Skeletal muscle tissue (tissue), 4 donors: Measurements from ENCODE around the gene TMEM106C. TPM values are rescaled to one million over a fixed set of nuclear protein-coding genes. Genes with fewer than 3 reads are reported as not detected.

Experiments
- H3K27ac ChIP-seq: one replicate; pipeline ENCODE4 v1.7.0; 2013; ENCODE audit warnings: mild to moderate bottlenecking, low read depth, low read length, inconsistent platforms
- H3K27me3 ChIP-seq, 3 donors: one replicate each; pipeline ENCODE4 v1.7.0; 2013; ENCODE audit warnings: low read length in 3 of 3; ENCODE audit not compliant: control insufficient read depth in 3 of 3, insufficient read depth in 3 of 3
- H3K36me3 ChIP-seq, 3 donors: one replicate each; pipeline ENCODE4 v1.7.0; 2013; ENCODE audit warnings: low read length in 3 of 3; ENCODE audit not compliant: control insufficient read depth in 3 of 3, insufficient read depth in 3 of 3
- H3K4me1 ChIP-seq, 3 donors: one replicate each; pipeline ENCODE4 v1.7.0; 2013; ENCODE audit warnings: low read length in 3 of 3, mild to moderate bottlenecking in 3 of 3; ENCODE audit not compliant: control insufficient read depth in 3 of 3, insufficient read depth in 3 of 3
- H3K4me3 ChIP-seq, 3 donors: one replicate each; pipeline ENCODE4 v1.7.0; 2013; ENCODE audit warnings: low read length in 3 of 3
- H3K9ac ChIP-seq, 3 donors: one replicate each; pipeline ENCODE4 v1.7.0; 2013; ENCODE audit warnings: low read length in 3 of 3, mild to moderate bottlenecking in 3 of 3, moderate library complexity in 2 of 3, low read depth in 1 of 3
- H3K9me3 ChIP-seq, 3 donors: one replicate each; pipeline ENCODE4 v1.7.0; 2013; ENCODE audit warnings: low read length in 3 of 3; ENCODE audit not compliant: control insufficient read depth in 3 of 3
- total RNA-seq: library from RNA; depleted of rRNA; stranded (reverse); fragments of >200 nt; gene quantifications from one replicate; pipeline ENCODE4 v1.2.3, GENCODE V29; 2014
- donor health status: Osteomylitis.

Gene TMEM106C
- total RNA-seq, 1 donor from 2014 or later = 43.3 TPM

DNA sequence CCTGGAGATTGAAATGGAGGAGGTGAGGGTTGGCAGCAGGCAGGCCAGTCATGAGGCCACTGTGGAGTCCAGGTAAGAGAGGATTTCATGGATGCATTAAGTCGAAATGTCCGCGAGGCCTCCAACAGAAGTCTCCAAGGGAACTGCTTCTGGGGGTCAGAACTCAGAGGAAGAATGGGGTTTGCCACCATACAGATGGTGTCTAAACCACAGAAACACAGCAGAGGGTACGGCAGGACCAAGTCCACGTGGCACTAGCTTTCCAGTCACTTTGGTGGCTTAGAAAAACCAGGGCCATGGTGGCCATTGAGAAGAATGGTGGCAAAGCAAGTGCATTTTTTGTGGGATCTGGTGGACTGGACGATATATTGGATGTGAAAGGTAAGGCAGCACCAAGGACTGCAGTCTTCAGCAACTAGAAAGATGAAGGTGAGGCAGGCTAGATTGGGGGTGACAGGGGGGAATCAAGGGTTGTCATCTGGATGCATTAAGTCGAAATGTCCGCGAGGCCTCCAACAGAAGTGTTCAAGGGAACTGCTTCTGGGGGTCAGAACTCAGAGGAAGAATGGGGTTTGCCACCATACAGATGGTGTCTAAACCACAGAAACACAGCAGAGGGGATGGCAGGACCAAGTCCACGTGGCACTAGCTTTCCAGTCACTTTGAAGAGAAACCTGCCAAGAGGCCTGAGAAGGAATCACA is 22.5 kb upstream of the TMEM106C start:
- H3K36me3 ChIP-seq = no peaks in the 10 kb centered on the region
- H3K4me1 ChIP-seq = peaks cover 0 to 3% (median 0%) of the 10 kb centered on the region in 3 donors
- H3K27me3 ChIP-seq = peaks cover 10 to 29% (median 17%) of the 10 kb centered on the region in 3 donors
- no peak overlapping the region for H3K27ac ChIP-seq
- no peak overlapping the region for H3K4me3 ChIP-seq
- H3K9ac ChIP-seq = no peak overlapping the region
- H3K9me3 ChIP-seq = no peaks in the 10 kb centered on the region

DNA sequence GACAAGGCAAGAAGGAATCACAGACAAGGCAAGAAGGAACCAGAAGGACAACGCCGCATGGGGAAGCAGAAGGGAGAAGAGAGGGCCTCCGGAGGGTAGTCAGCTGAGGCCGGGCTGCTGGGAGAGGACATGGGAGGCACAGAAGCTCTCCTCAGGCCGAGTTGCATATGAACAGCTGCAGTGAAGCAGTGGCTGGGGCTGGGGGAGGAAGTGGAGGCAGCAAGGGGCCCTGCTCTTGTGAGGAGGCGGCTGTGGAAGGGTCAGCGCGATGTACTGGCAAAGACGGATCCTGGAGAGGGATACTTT is 22.0 kb upstream of the TMEM106C start:
- H3K9me3 ChIP-seq = no peaks in the 10 kb centered on the region
- no peak overlapping the region for H3K9ac ChIP-seq
- no peak overlapping the region for H3K27ac ChIP-seq
- H3K27me3 ChIP-seq = peaks cover 10 to 29% (median 17%) of the 10 kb centered on the region in 3 donors
- peaks cover 0 to 3% (median 0%) of the 10 kb centered on the region in 3 donors for H3K4me1 ChIP-seq
- no peaks in the 10 kb centered on the region for H3K36me3 ChIP-seq
- no peak overlapping the region for H3K4me3 ChIP-seq

DNA sequence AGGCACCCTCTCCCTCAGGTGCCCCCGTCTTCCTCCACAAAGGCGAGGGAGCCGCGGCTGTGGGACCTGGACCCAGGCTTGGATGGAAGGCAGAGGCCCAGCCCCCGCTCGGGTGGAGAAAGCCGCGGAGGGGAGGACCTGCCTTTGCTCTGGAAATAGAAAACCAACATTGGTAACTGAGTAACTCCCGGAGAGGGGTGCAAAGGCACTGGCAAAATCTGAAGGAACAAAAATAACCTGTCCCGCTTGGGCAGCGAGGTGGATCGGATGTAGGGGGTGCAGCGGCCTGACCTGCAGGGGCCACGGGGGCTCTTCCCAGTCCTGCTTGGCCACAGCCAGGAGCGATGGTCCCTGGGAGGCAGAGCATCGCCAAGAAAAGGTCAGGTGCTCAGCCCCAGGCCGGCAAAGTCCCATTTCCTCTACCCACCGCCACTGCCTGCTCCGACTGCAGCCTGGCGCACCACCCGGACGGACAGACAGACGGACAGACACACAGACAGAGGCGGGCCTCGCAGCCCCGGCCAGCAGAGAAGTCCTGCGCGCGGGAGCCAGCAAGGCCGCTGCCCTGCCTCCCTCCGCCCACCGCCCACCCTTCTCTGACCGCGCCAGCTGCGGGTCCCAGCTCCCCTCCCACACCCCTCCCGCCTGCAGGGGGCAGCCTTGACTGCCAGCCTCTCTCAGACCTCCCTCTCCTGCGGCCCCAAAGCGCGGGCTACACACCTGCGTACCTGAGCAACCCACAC is 21.4 kb upstream of the TMEM106C start:
- Histone ChIP-seq H3K4me1 (peaks cover 0 to 3% (median 0%) of the 10 kb centered on the region in 3 donors), H3K27ac (no peak overlapping the region), H3K9me3 (no peaks in the 10 kb centered on the region), H3K9ac (peak overlapping the region in 1 of 3 donors; percentile 33), H3K27me3 (peaks cover 10 to 29% (median 17%) of the 10 kb centered on the region in 3 donors), H3K4me3 (peak overlapping the region in 1 of 3 donors; percentile 6), H3K36me3 (no peaks in the 10 kb centered on the region)

DNA sequence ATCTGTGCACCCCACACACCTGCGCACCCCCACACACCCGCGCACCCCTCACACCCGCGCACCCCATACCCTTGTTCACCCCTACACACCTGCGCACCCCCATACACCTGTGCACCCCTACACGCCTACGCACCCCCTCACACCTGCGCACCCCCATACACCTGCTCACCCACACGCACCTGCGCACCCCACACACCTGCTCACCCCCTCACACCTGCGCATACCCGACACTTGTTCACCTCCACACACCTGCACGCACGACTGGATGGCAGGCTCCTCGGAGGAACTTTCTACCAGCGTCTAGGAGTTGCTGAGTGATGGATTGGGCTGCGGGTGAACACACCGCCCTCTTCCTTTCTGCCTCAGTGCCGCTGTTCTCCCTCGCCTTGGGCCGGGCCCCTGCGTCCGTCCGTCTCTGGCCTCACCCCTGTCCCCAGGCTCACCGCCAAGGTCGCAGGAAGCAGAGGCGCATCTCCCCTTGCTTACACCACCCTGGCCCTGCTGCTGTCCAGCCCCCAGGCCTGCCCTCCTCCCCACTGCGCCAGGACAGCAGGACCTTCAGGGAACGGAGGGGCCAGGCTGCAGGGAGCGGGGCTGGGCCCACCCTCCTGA is 20.7 kb upstream of the TMEM106C start:
- H3K4me3 ChIP-seq = no peak overlapping the region
- no peak overlapping the region for H3K27ac ChIP-seq
- no peaks in the 10 kb centered on the region for H3K9me3 ChIP-seq
- no peaks in the 10 kb centered on the region for H3K36me3 ChIP-seq
- H3K4me1 ChIP-seq = peaks cover 0 to 3% (median 0%) of the 10 kb centered on the region in 3 donors
- H3K27me3 ChIP-seq = peaks cover 10 to 29% (median 17%) of the 10 kb centered on the region in 3 donors
- no peak overlapping the region for H3K9ac ChIP-seq

DNA sequence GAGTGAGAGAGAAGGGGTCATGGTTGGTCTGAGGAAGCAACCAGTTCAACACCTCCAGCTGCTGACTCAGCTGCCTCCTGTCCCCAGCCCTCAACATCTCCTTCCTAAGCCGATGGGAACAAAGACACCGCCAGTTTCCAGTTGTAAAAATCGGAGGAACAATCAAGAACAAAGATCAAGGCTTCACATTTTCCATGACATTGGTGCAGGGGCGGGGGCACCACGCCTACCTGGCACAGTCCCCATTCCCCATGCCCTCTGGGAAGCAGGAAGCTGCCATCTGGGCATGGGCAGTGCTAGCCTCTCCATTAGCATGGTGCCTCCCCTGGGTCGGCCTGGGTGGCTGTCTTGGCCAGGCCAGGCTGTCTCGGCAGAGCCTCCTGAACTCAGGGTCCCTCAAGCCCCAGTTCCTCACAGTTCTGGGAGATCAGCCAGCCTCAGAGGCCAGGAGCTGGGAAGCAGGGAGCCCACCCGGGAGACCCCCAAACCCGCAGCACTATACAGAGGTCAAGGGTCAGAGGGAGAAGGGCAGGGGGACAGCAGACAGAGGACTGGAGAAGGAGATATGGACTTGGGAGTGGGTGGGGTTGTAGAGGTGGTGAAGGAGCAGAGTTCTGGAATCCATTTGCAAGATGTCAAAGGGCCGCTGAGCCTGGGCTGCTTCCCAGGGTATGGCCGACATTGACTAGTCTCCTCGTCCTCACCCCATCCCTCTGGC is 19.6 kb upstream of the TMEM106C start:
- Histone ChIP-seq H3K36me3 (no peaks in the 10 kb centered on the region), H3K4me3 (no peak overlapping the region), H3K27ac (no peak overlapping the region), H3K4me1 (peaks cover 0 to 3% (median 0%) of the 10 kb centered on the region in 3 donors), H3K27me3 (peaks cover 10 to 29% (median 17%) of the 10 kb centered on the region in 3 donors), H3K9me3 (no peaks in the 10 kb centered on the region), H3K9ac (no peak overlapping the region)

DNA sequence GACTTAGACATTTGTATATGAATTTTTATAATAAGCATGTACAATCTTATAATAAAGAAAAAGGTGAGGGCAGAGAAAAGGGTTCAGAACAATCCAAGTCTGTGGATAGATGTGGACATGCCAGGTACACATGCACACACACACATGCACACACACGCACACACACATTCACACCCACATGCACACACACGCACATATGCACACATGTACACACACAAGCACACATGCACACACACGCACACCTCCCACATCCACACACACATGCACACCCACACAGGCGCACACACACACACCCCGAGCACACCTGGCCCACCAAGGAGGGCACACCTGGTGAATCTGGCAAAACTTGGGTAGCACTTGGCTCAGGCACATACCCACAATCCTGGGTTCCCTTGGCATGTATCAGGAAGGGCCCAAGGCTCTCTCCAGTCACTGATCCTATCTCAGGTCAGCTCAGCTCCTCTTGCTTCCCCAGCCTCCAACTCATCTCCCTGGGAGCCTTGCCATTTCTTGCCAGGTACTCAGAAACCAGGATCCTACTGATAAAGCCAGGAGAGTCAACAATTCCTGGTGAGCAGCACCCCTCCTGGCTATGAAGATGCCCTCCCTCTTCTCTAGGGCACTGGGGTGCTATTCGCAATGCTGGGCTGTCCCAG is 18.6 kb upstream of the TMEM106C start:
- no peak overlapping the region for H3K27ac ChIP-seq
- H3K9me3 ChIP-seq = no peaks in the 10 kb centered on the region
- H3K27me3 ChIP-seq = peaks cover 10 to 29% (median 17%) of the 10 kb centered on the region in 3 donors
- no peak overlapping the region for H3K4me3 ChIP-seq
- peaks cover 3 to 6% (median 6%) of the 10 kb centered on the region in 3 donors for H3K4me1 ChIP-seq
- H3K9ac ChIP-seq = no peak overlapping the region
- no peaks in the 10 kb centered on the region for H3K36me3 ChIP-seq

DNA sequence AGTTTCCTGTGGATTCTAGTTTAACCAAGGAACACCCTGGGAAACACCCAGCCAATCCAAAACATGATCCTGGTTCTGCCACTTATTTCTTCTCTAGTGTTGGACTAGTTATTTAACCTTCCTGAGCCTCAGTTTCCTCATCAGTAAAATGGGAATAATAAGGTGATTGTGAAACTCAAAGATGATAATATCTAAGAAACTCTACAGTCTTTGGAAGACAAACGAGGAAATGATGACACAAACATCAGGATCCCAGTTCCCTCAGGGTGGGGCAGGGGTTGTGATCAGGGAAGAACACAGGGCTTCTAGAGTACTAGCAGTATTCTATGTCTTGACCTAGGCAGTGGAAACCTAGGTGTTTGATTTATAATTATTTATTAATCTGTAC is 18.1 kb upstream of the TMEM106C start:
- peaks cover 10 to 29% (median 17%) of the 10 kb centered on the region in 3 donors for H3K27me3 ChIP-seq
- no peaks in the 10 kb centered on the region for H3K36me3 ChIP-seq
- H3K4me1 ChIP-seq = peaks cover 3 to 6% (median 6%) of the 10 kb centered on the region in 3 donors
- no peak overlapping the region for H3K4me3 ChIP-seq
- H3K27ac ChIP-seq = no peak overlapping the region
- no peaks in the 10 kb centered on the region for H3K9me3 ChIP-seq
- H3K9ac ChIP-seq = no peak overlapping the region

DNA sequence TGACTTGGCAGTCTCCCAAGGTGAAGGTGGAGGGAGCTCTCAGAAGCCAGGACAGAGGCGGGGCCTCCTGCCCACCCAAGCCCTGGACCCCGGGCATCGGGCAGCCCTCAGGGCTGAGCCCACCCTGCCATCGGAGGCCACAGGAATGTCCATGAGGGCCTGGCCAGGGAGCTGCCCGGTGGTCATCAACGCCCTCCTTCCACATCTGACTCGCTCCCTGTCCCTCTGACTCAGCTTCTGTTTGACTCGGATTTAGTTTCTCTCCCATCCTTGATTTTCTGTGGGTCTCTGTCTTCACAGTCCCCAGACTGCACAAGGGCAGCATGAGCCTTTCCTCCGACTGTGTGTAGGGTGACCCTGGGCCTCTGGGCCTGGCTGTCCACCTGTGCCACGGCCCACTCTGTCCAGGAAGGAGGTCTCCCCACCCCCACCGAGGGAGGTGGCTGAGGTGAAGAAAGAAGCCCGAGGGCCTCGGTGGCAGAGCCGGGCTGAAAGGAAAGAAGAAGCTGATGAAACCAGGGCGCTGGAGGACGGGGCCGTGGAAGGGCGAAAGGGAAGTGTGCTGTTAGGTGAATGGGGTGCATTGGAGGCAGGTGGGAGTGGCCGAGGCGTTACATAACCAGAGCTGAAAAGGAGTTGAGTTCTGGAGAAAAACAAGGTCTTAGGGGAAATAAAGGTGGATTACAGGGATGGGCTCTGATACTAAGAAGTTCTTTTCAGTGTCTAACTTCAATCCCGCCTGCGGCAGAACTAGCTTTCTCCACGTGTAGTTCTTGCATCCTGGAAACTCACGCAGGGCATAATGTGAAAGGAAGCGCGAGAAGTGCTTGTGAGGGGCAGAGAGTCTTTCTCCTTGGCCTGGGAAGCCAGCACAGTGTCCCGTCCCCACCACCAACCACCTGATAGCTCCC is 16.7 kb upstream of the TMEM106C start:
- peaks cover 3 to 6% (median 6%) of the 10 kb centered on the region in 3 donors for H3K4me1 ChIP-seq
- H3K9me3 ChIP-seq = no peaks in the 10 kb centered on the region
- H3K27ac ChIP-seq = no peak overlapping the region
- H3K36me3 ChIP-seq = no peaks in the 10 kb centered on the region
- H3K4me3 ChIP-seq = no peak overlapping the region
- H3K9ac ChIP-seq = peak overlapping the region in 1 of 3 donors; percentile 8
- H3K27me3 ChIP-seq = peaks cover 6 to 21% (median 17%) of the 10 kb centered on the region in 3 donors
